ENCODE measurements around the gene C1S. TPM values are rescaled to one million over a fixed set of nuclear protein-coding genes. Genes with fewer than 3 reads are reported as not detected.
A peak's percentile ranks its signal among the peaks of the same experiment; 100 is the strongest.
"Not testable (repeated sequence)": the region's sequence is repeated elsewhere in the genome, so short reads cannot be mapped to it uniquely, and the experiment has no call there.

The C1S gene
- total RNA-seq, 2 donors from 2014 or later: 13.4 to 14.3 TPM

DNA sequence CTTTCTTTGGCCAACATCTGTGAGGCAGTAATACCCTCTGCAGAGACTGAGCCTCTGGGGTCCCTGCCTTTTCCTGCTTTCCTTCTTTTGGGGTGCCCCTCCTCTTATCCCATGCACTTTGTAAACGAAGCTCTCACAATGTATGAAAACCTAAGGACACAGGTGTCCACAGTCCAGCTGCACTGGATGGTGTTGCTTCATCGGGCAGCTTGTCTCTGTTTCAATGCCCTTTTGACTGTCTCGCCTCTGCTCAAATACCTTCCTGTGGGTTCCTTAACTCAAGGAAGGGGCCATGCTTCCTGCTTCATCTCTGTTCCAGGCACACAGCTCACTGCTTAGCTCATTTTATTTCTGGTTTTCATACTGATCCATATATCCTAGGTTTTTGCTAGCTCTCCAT is 42.1 kb downstream of the C1S start:
- H3K4me1 Mint-ChIP-seq: peaks cover under 1% of the 10 kb centered on the region
- Histone ChIP-seq H3K27ac (ENCODE audit: low read depth, low read length) (no peak overlapping the region), H3K4me1 (ENCODE audit: control insufficient read depth, insufficient read depth, low read length) (no peaks in the 10 kb centered on the region), H3K4me3 (ENCODE audit: low read length) (no peak overlapping the region), H3K27me3 (ENCODE audit: control insufficient read depth, insufficient read depth, low read length, poor library complexity, severe bottlenecking) (no peaks in the 10 kb centered on the region), H3K36me3 (ENCODE audit: control insufficient read depth, insufficient read depth, low read length) (no peaks in the 10 kb centered on the region), H3K9me3 (ENCODE audit: control insufficient read depth, low read length) (peaks cover 12% of the 10 kb centered on the region), H3K9ac (ENCODE audit: extremely low read depth, low read length, poor library complexity, severe bottlenecking) (no peak overlapping the region)
- no peak overlapping the region for H3K4me3 Mint-ChIP-seq
- peaks cover 15% of the 10 kb centered on the region for H3K9me3 Mint-ChIP-seq
- WGBS, 2 experiments (ENCODE audit: insufficient coverage in 1 of 2, insufficient read length in 1 of 2): 83 to 94% methylated on average over 3 of the region's 3 CpGs
- peaks cover 45% of the 10 kb centered on the region for H3K36me3 Mint-ChIP-seq (ENCODE audit: low read depth)
- peaks cover 2% of the 10 kb centered on the region for H3K27me3 Mint-ChIP-seq (ENCODE audit: insufficient read depth)
- no peak for DNase-seq
- TF ChIP-seq CTCF (conservative IDR thresholded peaks at IDR 0.05): no peak
- no peak overlapping the region for H3K27ac Mint-ChIP-seq

DNA sequence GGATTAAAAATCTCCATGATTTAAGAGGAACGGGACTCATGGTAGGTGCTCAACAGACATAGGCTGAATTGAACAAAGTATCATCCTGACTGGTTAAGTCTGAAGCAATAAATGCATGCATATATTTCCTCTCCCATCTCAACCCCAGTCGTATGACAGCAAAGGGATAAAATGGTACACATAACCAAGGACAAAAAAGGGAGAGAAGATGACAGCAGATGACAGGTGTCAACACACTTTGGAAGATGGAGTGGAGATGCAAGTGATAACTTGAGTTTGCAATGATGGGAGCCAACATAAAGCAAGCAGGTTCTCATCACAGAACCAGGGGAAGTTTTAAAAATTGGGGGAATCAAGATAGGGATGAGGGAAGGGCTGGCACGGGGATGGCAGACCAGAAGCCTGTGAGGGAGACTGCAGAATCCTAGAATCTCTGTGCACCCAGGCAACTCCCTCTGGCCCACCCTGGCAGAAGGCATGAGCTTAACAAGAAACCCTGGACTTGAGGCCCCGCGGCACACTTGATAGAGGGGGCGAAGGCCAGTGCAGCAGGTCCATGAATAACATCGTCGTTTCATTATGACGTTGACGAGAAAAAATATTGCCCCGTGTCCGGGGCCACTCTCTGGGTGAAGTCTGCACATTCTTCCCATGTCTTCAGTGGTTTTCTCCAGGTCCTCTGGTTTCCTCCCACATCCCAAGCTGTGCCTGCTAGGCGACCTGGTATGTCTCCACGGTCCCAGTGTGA is 43.5 kb downstream of the C1S start:
- H3K36me3 ChIP-seq (ENCODE audit: control insufficient read depth, insufficient read depth, low read length): no peaks in the 10 kb centered on the region
- no peak overlapping the region for H3K4me3 ChIP-seq (ENCODE audit: low read length)
- Mint-ChIP-seq H3K27me3 (ENCODE audit: insufficient read depth) (peaks cover 2% of the 10 kb centered on the region), H3K36me3 (ENCODE audit: low read depth) (peaks cover 41% of the 10 kb centered on the region), H3K27ac (no peak overlapping the region), H3K4me3 (no peak overlapping the region), H3K9me3 (peaks cover 19% of the 10 kb centered on the region), H3K4me1 (peaks cover 11% of the 10 kb centered on the region)
- H3K27me3 ChIP-seq (ENCODE audit: control insufficient read depth, insufficient read depth, low read length, poor library complexity, severe bottlenecking): no peaks in the 10 kb centered on the region
- no peak for TF ChIP-seq CTCF (conservative IDR thresholded peaks at IDR 0.05)
- H3K9ac ChIP-seq (ENCODE audit: extremely low read depth, low read length, poor library complexity, severe bottlenecking): no peak overlapping the region
- no peak for DNase-seq
- H3K4me1 ChIP-seq (ENCODE audit: control insufficient read depth, insufficient read depth, low read length): no peaks in the 10 kb centered on the region
- H3K27ac ChIP-seq (ENCODE audit: low read depth, low read length): no peak overlapping the region
- WGBS, 2 experiments (ENCODE audit: insufficient coverage in 1 of 2, insufficient read length in 1 of 2): 91 to 92% methylated on average over 11 to 14 of the region's 14 CpGs
- H3K9me3 ChIP-seq (ENCODE audit: control insufficient read depth, low read length): peaks cover 12% of the 10 kb centered on the region

GRCh38 chr12:7106082-7106481 is 45.6 kb downstream of the C1S start:
- TF ChIP-seq CTCF (conservative IDR thresholded peaks at IDR 0.05): no peak
- Histone ChIP-seq H3K9ac (ENCODE audit: extremely low read depth, low read length, poor library complexity, severe bottlenecking) (no peak overlapping the region), H3K27ac (ENCODE audit: low read depth, low read length) (no peak overlapping the region), H3K4me3 (ENCODE audit: low read length) (peak overlapping the region; percentile 32), H3K4me1 (ENCODE audit: control insufficient read depth, insufficient read depth, low read length) (no peaks in the 10 kb centered on the region), H3K36me3 (ENCODE audit: control insufficient read depth, insufficient read depth, low read length) (no peaks in the 10 kb centered on the region), H3K27me3 (ENCODE audit: control insufficient read depth, insufficient read depth, low read length, poor library complexity, severe bottlenecking) (peaks cover 16% of the 10 kb centered on the region), H3K9me3 (ENCODE audit: control insufficient read depth, low read length) (peaks cover 12% of the 10 kb centered on the region)
- Mint-ChIP-seq H3K36me3 (ENCODE audit: low read depth) (peaks cover 36% of the 10 kb centered on the region), H3K4me3 (no peak overlapping the region), H3K4me1 (peaks cover 15% of the 10 kb centered on the region), H3K27ac (no peak overlapping the region), H3K9me3 (peaks cover 19% of the 10 kb centered on the region), H3K27me3 (ENCODE audit: insufficient read depth) (peaks cover 16% of the 10 kb centered on the region)
- no peak for DNase-seq
- 92 to 94% methylated on average over 1 of the region's 1 CpG for WGBS, 2 experiments (ENCODE audit: insufficient coverage in 1 of 2, insufficient read length in 1 of 2)

DNA sequence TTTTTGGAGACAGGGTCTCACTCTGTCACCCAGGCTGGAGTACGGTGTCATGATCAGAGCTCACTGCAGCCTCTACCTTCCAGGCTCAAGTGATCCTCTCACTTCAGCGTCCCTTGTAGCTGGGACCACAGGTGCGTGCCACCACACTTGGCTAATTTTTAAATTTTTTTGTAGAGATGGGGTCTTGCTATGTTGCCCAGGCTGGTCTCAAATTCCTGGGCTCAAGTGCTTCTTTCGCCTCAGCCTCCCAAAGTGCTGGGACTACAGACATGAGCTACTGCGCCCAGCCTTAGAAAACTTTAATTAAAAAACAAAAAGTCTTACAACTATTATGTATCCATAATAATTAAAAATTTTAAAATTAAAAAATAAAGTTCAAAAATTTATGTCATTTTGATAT is 46.7 kb downstream of the C1S start:
- H3K27ac ChIP-seq (ENCODE audit: low read depth, low read length); H3K4me3 Mint-ChIP-seq; DNase-seq; H3K4me1 ChIP-seq (ENCODE audit: control insufficient read depth, insufficient read depth, low read length); H3K36me3 ChIP-seq (ENCODE audit: control insufficient read depth, insufficient read depth, low read length); H3K4me3 ChIP-seq (ENCODE audit: low read length); H3K9ac ChIP-seq (ENCODE audit: extremely low read depth, low read length, poor library complexity, severe bottlenecking); H3K27ac Mint-ChIP-seq: not testable (repeated sequence)
- Histone ChIP-seq H3K9me3 (ENCODE audit: control insufficient read depth, low read length) (peaks cover 12% of the 10 kb centered on the region), H3K27me3 (ENCODE audit: control insufficient read depth, insufficient read depth, low read length, poor library complexity, severe bottlenecking) (peaks cover 23% of the 10 kb centered on the region)
- 99 to 100% methylated on average over 1 to 4 of the region's 5 CpGs for WGBS, 2 experiments (ENCODE audit: insufficient coverage in 1 of 2, insufficient read length in 1 of 2)
- H3K9me3 Mint-ChIP-seq: peaks cover 19% of the 10 kb centered on the region
- peaks cover 15% of the 10 kb centered on the region for H3K4me1 Mint-ChIP-seq
- peaks cover 31% of the 10 kb centered on the region for H3K36me3 Mint-ChIP-seq (ENCODE audit: low read depth)
- H3K27me3 Mint-ChIP-seq (ENCODE audit: insufficient read depth): peaks cover 22% of the 10 kb centered on the region

Measured in endodermal cell (in vitro differentiated cells).